ENCODE results near the gene ATRN. TPM values are rescaled to one million over a fixed set of nuclear protein-coding genes. Genes with fewer than 3 reads are reported as not detected.
A peak's percentile ranks its signal among the peaks of the same experiment; 100 is the strongest.

Gene ATRN
- total and polyA plus RNA-seq, 4 donors, result 8.4 to 104 (median 46.0) TPM

- TF ChIP-seq FOXA1 (IDR thresholded peaks at IDR 0.05) (no peak), HNF4A (conservative IDR thresholded peaks at IDR 0.05) (no peak), ATF3 (IDR thresholded peaks at IDR 0.05) (no peak), EGR1 (IDR thresholded peaks at IDR 0.05; ENCODE audit: low read depth in 2 of 2) (no peak), SP1 (IDR thresholded peaks at IDR 0.05) (no peak), MAX (IDR thresholded peaks at IDR 0.05) (no peak), JUND (IDR thresholded peaks at IDR 0.05) (no peak), RXRA (IDR thresholded peaks at IDR 0.05) (no peak), RAD21 (IDR thresholded peaks at IDR 0.05) (no peak), ZBTB33 (IDR thresholded peaks at IDR 0.05) (no peak), GABPA (IDR thresholded peaks at IDR 0.05 in 1 of 2, conservative IDR thresholded peaks at IDR 0.05 in 1 of 2) (no peak), NR2F2 (IDR thresholded peaks at IDR 0.05) (no peak), YY1 (IDR thresholded peaks at IDR 0.05) (no peak)
- TF ChIP-seq, protein P1, sequence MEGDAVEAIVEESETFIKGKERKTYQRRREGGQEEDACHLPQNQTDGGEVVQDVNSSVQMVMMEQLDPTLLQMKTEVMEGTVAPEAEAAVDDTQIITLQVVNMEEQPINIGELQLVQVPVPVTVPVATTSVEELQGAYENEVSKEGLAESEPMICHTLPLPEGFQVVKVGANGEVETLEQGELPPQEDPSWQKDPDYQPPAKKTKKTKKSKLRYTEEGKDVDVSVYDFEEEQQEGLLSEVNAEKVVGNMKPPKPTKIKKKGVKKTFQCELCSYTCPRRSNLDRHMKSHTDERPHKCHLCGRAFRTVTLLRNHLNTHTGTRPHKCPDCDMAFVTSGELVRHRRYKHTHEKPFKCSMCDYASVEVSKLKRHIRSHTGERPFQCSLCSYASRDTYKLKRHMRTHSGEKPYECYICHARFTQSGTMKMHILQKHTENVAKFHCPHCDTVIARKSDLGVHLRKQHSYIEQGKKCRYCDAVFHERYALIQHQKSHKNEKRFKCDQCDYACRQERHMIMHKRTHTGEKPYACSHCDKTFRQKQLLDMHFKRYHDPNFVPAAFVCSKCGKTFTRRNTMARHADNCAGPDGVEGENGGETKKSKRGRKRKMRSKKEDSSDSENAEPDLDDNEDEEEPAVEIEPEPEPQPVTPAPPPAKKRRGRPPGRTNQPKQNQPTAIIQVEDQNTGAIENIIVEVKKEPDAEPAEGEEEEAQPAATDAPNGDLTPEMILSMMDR (IDR thresholded peaks at IDR 0.05; ENCODE audit: low read depth, low read length, missing input control), result no peak
- DNase-seq (ENCODE audit: low spot score), result no peak
- peaks cover 0 to 3% (median 0%) of the 10 kb centered on the region in 4 donors for H3K4me1 ChIP-seq (ENCODE audit: control insufficient read depth in 4 of 4, insufficient read depth in 4 of 4, low read length in 3 of 4)
- H3K36me3 ChIP-seq (ENCODE audit: control insufficient read depth in 4 of 4, insufficient read depth in 3 of 4, low read depth in 1 of 4, low read length in 3 of 4), result no peaks in the 10 kb centered on the region
- no peak overlapping the region for H3K4me3 ChIP-seq (ENCODE audit: low read depth in 1 of 3, low read length in 3 of 3)
- no peak overlapping the region for H3K27ac ChIP-seq (ENCODE audit: low read depth in 1 of 2, low read length in 2 of 2)
- whole genome bisulfite sequencing, result 36% methylated on average over 1 of the region's 1 CpG
- H3K27me3 ChIP-seq (ENCODE audit: control insufficient read depth in 4 of 4, insufficient read depth in 4 of 4, low read length in 3 of 4), result no peaks in the 10 kb centered on the region
- H3K9me3 ChIP-seq (ENCODE audit: control insufficient read depth in 4 of 4, low read length in 3 of 4), result no peaks in the 10 kb centered on the region
- H3K9ac ChIP-seq (ENCODE audit: low read depth in 1 of 2, low read length in 2 of 2), result no peak overlapping the region
Observed at GRCh38 chr20:3465301-3465700, 5.5 kb upstream of the ATRN start.

GRCh38 chr20:3470208-3470626 is 601 bp upstream of the ATRN start:
- 54% methylated on average over 13 of the region's 13 CpGs for WGBS
- peak overlapping the region; percentile 81 to 93 for H3K27ac ChIP-seq (ENCODE audit: low read depth in 1 of 2, low read length in 2 of 2)
- TF ChIP-seq RXRA (IDR thresholded peaks at IDR 0.05) (no peak), MAX (IDR thresholded peaks at IDR 0.05) (no peak), REST (IDR thresholded peaks at IDR 0.05) (no peak), HNF4A (conservative IDR thresholded peaks at IDR 0.05) (no peak), GABPA (IDR thresholded peaks at IDR 0.05 in 1 of 2, conservative IDR thresholded peaks at IDR 0.05 in 1 of 2) (no peak), HNF4G (IDR thresholded peaks at IDR 0.05) (no peak), ATF3 (IDR thresholded peaks at IDR 0.05) (no peak), RAD21 (IDR thresholded peaks at IDR 0.05) (no peak), FOXA1 (IDR thresholded peaks at IDR 0.05) (no peak), JUND (IDR thresholded peaks at IDR 0.05) (no peak), TAF1 (conservative IDR thresholded peaks at IDR 0.05) (no peak)

More at GRCh38 chr20:3470208-3470626, 601 bp upstream of the ATRN start:
- Histone ChIP-seq H3K4me3 (ENCODE audit: low read depth in 1 of 3, low read length in 3 of 3) (peak overlapping the region; percentile 73 to 96 (median 88)), H3K36me3 (ENCODE audit: control insufficient read depth in 4 of 4, insufficient read depth in 3 of 4, low read depth in 1 of 4, low read length in 3 of 4) (no peaks in the 10 kb centered on the region), H3K9ac (ENCODE audit: low read depth in 1 of 2, low read length in 2 of 2) (peak overlapping the region; percentile 85 to 91), H3K9me3 (ENCODE audit: control insufficient read depth in 4 of 4, low read length in 3 of 4) (no peaks in the 10 kb centered on the region), H3K27me3 (ENCODE audit: control insufficient read depth in 4 of 4, insufficient read depth in 4 of 4, low read length in 3 of 4) (no peaks in the 10 kb centered on the region), H3K4me1 (ENCODE audit: control insufficient read depth in 4 of 4, insufficient read depth in 4 of 4, low read length in 3 of 4) (peaks cover 4 to 37% (median 29%) of the 10 kb centered on the region in 4 donors)
- DNase-seq (ENCODE audit: low spot score), result no peak

Measured in liver (tissue), 9 donors.